ENCODE measurements around the gene BMI1. TPM values are rescaled to one million over a fixed set of nuclear protein-coding genes. Genes with fewer than 3 reads are reported as not detected.

The BMI1 gene
- total and polyA plus RNA-seq, 2 donors (not counting 1 experiment from before 2014, with no cell fraction given): 30.6 to 41.6 TPM

GRCh38 chr10:22280078-22280477 lies 40.8 kb upstream of the BMI1 start:
- no peak overlapping the region for H3K4me2 ChIP-seq (ENCODE audit: extremely low read depth, insufficient read depth, low read length)
- H3K79me2 ChIP-seq (ENCODE audit: control insufficient read depth, insufficient read depth, low read length): no peaks in the 10 kb centered on the region
- H3K27me3 ChIP-seq (ENCODE audit: control insufficient read depth, insufficient read depth, low read length): no peaks in the 10 kb centered on the region
- H3K4me1 ChIP-seq (ENCODE audit: control insufficient read depth, extremely low read depth, insufficient read depth, low read length): no peaks in the 10 kb centered on the region
- DNase-seq (ENCODE audit: low read depth in 2 of 2): no peak
- H2AFZ ChIP-seq (ENCODE audit: low read length): no peak overlapping the region
- no peaks in the 10 kb centered on the region for H3K36me3 ChIP-seq (ENCODE audit: control insufficient read depth, insufficient read depth, low read length)
- no peaks in the 10 kb centered on the region for H4K20me1 ChIP-seq (ENCODE audit: control insufficient read depth, extremely low read depth, insufficient read depth, low read length)
- no peak overlapping the region for H3K27ac ChIP-seq (ENCODE audit: insufficient read depth, low read length)
- H3K9ac ChIP-seq (ENCODE audit: insufficient read depth, low read length): no peak overlapping the region
- TF ChIP-seq EZH2 (IDR thresholded peaks at IDR 0.05; ENCODE audit: low read length, missing control alignments): no peak
- no peak for TF ChIP-seq CTCF (conservative IDR thresholded peaks at IDR 0.05 in 1 of 2, IDR thresholded peaks at IDR 0.05 in 1 of 2; ENCODE audit: low read depth in 1 of 2, low read length in 2 of 2)
- no peak overlapping the region for H3K4me3 ChIP-seq (replicated peaks in 1 of 4; ENCODE audit: control extremely low read depth in 1 of 4, insufficient read depth in 1 of 4, low read depth in 3 of 4, low read length in 4 of 4)
- H3K9me3 ChIP-seq (ENCODE audit: control insufficient read depth, insufficient read depth, low read depth, low read length): no peaks in the 10 kb centered on the region

DNA sequence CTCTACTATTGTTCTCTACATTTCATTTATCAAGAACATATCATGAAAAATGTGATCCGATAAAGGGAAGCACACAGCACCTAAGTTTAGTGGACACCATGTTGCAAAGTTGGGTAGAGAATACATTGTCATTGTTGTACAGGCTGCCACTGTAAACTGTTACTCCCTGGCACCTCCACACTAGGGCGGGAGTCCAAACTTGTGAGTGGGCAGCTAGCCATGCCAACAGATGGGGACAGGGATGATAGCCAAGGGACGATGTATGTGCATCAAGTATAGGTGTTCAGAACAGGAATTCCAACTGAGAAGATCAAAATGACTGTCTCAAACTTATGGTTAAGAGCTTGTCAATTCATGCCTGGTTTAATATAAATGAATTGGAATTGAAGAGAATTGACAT lies 35.8 kb upstream of the BMI1 start:
- no peaks in the 10 kb centered on the region for H4K20me1 ChIP-seq (ENCODE audit: control insufficient read depth, extremely low read depth, insufficient read depth, low read length)
- H2AFZ ChIP-seq (ENCODE audit: low read length): no peak overlapping the region
- no peak overlapping the region for H3K9ac ChIP-seq (ENCODE audit: insufficient read depth, low read length)
- H3K27ac ChIP-seq (ENCODE audit: insufficient read depth, low read length): no peak overlapping the region
- no peak overlapping the region for H3K4me3 ChIP-seq (replicated peaks in 1 of 4; ENCODE audit: control extremely low read depth in 1 of 4, insufficient read depth in 1 of 4, low read depth in 3 of 4, low read length in 4 of 4)
- no peaks in the 10 kb centered on the region for H3K4me1 ChIP-seq (ENCODE audit: control insufficient read depth, extremely low read depth, insufficient read depth, low read length)
- H3K79me2 ChIP-seq (ENCODE audit: control insufficient read depth, insufficient read depth, low read length): no peaks in the 10 kb centered on the region
- no peaks in the 10 kb centered on the region for H3K9me3 ChIP-seq (ENCODE audit: control insufficient read depth, insufficient read depth, low read depth, low read length)
- no peak for DNase-seq (ENCODE audit: low read depth in 2 of 2)
- H3K36me3 ChIP-seq (ENCODE audit: control insufficient read depth, insufficient read depth, low read length): no peaks in the 10 kb centered on the region
- no peak overlapping the region for H3K4me2 ChIP-seq (ENCODE audit: extremely low read depth, insufficient read depth, low read length)
- TF ChIP-seq CTCF (conservative IDR thresholded peaks at IDR 0.05 in 1 of 2, IDR thresholded peaks at IDR 0.05 in 1 of 2; ENCODE audit: low read depth in 1 of 2, low read length in 2 of 2) (no peak), EZH2 (IDR thresholded peaks at IDR 0.05; ENCODE audit: low read length, missing control alignments) (no peak)
- H3K27me3 ChIP-seq (ENCODE audit: control insufficient read depth, insufficient read depth, low read length): no peaks in the 10 kb centered on the region

- no peak overlapping the region for H3K4me2 ChIP-seq (ENCODE audit: extremely low read depth, insufficient read depth, low read length)
- no peak overlapping the region for H3K9ac ChIP-seq (ENCODE audit: insufficient read depth, low read length)
- no peak for DNase-seq (ENCODE audit: low read depth in 2 of 2)
- no peak overlapping the region for H3K4me3 ChIP-seq (replicated peaks in 1 of 4; ENCODE audit: control extremely low read depth in 1 of 4, insufficient read depth in 1 of 4, low read depth in 3 of 4, low read length in 4 of 4)
- H3K27me3 ChIP-seq (ENCODE audit: control insufficient read depth, insufficient read depth, low read length): no peaks in the 10 kb centered on the region
- H4K20me1 ChIP-seq (ENCODE audit: control insufficient read depth, extremely low read depth, insufficient read depth, low read length): no peaks in the 10 kb centered on the region
- H3K79me2 ChIP-seq (ENCODE audit: control insufficient read depth, insufficient read depth, low read length): no peaks in the 10 kb centered on the region
- no peaks in the 10 kb centered on the region for H3K36me3 ChIP-seq (ENCODE audit: control insufficient read depth, insufficient read depth, low read length)
- H3K9me3 ChIP-seq (ENCODE audit: control insufficient read depth, insufficient read depth, low read depth, low read length): no peaks in the 10 kb centered on the region
- TF ChIP-seq CTCF (conservative IDR thresholded peaks at IDR 0.05 in 1 of 2, IDR thresholded peaks at IDR 0.05 in 1 of 2; ENCODE audit: low read depth in 1 of 2, low read length in 2 of 2): no peak
- no peak for TF ChIP-seq EZH2 (IDR thresholded peaks at IDR 0.05; ENCODE audit: low read length, missing control alignments)
- no peaks in the 10 kb centered on the region for H3K4me1 ChIP-seq (ENCODE audit: control insufficient read depth, extremely low read depth, insufficient read depth, low read length)
- no peak overlapping the region for H2AFZ ChIP-seq (ENCODE audit: low read length)
- no peak overlapping the region for H3K27ac ChIP-seq (ENCODE audit: insufficient read depth, low read length)
These were observed 27.0 kb upstream of the BMI1 start for GRCh38 chr10:22293747-22294404.
